ENCODE results near the gene ARHGAP23.

ARHGAP23 gene

DNA sequence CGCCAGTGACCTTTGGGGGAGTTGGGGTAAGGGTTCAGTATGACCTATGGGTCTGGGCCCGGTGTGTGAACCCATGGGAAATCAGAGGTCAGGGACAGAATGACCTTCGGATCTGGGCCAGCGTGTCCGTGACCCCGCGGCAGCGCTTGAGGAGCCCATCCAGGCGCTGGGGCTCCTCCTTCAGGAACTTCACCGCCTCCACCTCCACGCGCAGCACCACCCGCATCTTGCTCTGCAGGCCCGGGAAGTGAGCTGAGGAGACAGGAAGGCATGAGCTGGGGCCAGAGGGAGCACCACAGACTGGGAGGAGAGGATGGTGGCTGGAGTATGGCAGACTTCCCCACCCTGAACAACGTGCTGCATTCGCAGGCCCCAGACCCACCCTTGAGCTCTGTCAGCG, 124.1 kb downstream of the ARHGAP23 start:
- ChIA-PET CTCF (interaction anchor here (0.5 to 0.6 kb wide), 3 partner anchors 18 to 895 kb away, joined by 3 to 5 read pairs (median 4); no protein-coding TSS in a partner anchor), POLR2A (ENCODE audit: low non-redundant PET) (no interaction called here)
- no peak for DNase-seq (ENCODE audit: low spot score)
- H3K27ac ChIP-seq, result no peak overlapping the region
- TF ChIP-seq CTCF (conservative IDR thresholded peaks at IDR 0.05; ENCODE audit: low read depth), result no peak

GRCh38 chr17:38554430-38555350, 126.4 kb downstream of the ARHGAP23 start:
- ChIA-PET CTCF (interaction anchor here (0.5 to 0.8 kb wide), 3 partner anchors 113 to 284 kb away, joined by 3 read pairs; no protein-coding TSS in a partner anchor), POLR2A (ENCODE audit: low non-redundant PET) (no interaction called here)
- DNase-seq (ENCODE audit: low spot score), result no peak
- no peak for TF ChIP-seq CTCF (conservative IDR thresholded peaks at IDR 0.05; ENCODE audit: low read depth)
- peak overlapping the region; percentile 68 for H3K27ac ChIP-seq

- CTCF ChIA-PET, result interaction anchor here (1.0 to 1.1 kb wide), 2 partner anchors 65 to 208 kb away, joined by 3 read pairs; no protein-coding TSS in a partner anchor
Measured at GRCh38 chr17:38556239-38556638, 128.0 kb downstream of the ARHGAP23 start.

DNA sequence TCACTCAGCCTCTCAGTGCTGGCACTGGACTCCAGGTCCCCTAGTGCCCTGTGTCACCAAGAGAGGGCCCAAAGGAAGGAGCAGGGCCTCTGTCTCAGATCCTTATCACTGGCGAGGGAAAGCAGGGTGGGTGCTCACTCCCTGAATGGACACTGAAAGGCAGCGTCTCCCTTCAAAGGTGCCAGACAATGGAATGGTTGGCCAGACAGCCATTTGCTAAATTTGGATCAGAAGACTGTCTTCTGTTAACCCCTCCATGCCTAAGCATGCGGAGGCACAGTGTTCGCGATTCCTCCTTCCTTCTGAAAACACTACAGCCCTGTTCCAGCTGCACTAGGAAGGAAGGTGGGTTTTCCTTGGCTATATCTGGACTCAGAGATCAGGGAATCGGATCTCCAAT, 129.1 kb downstream of the ARHGAP23 start:
- H3K27ac ChIP-seq, result peak overlapping the region; percentile 90
- ChIA-PET CTCF (interaction anchor here (0.6 to 2.5 kb wide), 12 partner anchors 8 to 113 kb away, joined by 3 to 18 read pairs (median 8); partner anchors contain the start of gene SRCIN1), POLR2A (ENCODE audit: low non-redundant PET) (interaction anchor here (1.4 kb wide), 1 partner anchor 42 kb away, joined by 4 read pairs; no protein-coding TSS in a partner anchor)
- no peak for DNase-seq (ENCODE audit: low spot score)
- no peak for TF ChIP-seq CTCF (conservative IDR thresholded peaks at IDR 0.05; ENCODE audit: low read depth)

More at GRCh38 chr17:38556239-38556638, 128.0 kb downstream of the ARHGAP23 start:
- no peak overlapping the region for H3K27ac ChIP-seq
- no peak for TF ChIP-seq CTCF (conservative IDR thresholded peaks at IDR 0.05; ENCODE audit: low read depth)
- DNase-seq (ENCODE audit: low spot score), result no peak
- POLR2A ChIA-PET (ENCODE audit: low non-redundant PET), result no interaction called here

DNA sequence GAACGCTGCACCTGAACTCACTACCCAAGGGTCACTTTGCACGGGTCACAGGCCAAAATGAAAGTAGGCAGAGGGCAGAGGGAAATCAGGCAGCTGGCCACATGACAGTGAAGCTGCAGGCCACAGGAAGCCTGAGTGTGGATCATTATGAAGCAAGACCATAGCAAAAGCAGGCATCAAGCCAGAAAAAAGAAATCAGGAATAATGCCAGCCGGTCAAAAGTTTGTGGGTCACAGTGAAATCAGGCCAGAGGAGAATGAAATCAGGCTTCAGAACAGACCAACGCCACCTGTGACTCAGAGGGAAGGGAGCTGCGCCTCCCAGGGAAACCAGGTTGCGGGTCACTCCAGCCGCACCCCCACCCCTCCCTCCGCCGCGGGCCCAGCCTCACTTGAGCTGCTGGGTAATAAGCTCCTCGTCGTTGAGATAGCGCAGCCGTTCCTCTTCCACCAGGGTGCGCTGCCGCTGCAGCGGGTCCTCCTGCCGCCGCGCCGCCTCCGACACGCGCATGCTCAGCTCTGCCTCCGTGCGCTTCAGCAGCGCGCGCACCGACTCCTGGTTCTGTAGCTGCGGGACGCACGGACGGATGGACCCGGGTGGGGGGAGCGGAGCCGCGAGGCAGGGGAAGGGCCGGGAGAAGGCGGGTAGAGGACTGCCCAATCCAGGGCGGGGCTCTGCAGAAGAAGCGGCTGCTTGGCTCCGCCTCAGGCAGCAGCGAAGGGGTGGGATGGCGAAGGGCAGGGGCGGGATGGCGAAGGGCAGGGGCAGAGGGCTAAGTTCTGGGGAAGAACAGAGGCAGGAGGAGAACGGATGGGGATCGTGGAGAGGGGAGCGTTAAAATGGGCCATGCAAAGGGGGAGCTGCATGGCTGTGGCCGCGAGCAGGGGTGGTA, 129.8 kb downstream of the ARHGAP23 start:
- ChIA-PET CTCF (interaction anchor here (0.6 to 2.5 kb wide), 17 partner anchors 8 to 886 kb away, joined by 3 to 18 read pairs (median 6); partner anchors contain the start of gene SRCIN1), POLR2A (ENCODE audit: low non-redundant PET) (interaction anchor here (1.4 kb wide), 1 partner anchor 41 kb away, joined by 4 read pairs; no protein-coding TSS in a partner anchor)
- peak; percentile 97 for TF ChIP-seq CTCF (conservative IDR thresholded peaks at IDR 0.05; ENCODE audit: low read depth)
- DNase-seq (ENCODE audit: low spot score), result peak; percentile 95
- H3K27ac ChIP-seq, result peak overlapping the region; percentile 90

- H3K27ac ChIP-seq, result peak overlapping the region; percentile 90
- CTCF ChIA-PET, result interaction anchor here (0.6 to 2.5 kb wide), 17 partner anchors 9 to 886 kb away, joined by 3 to 18 read pairs (median 6); partner anchors contain the start of gene SRCIN1
- TF ChIP-seq CTCF (conservative IDR thresholded peaks at IDR 0.05; ENCODE audit: low read depth), result no peak
- DNase-seq (ENCODE audit: low spot score), result no peak
- POLR2A ChIA-PET (ENCODE audit: low non-redundant PET), result interaction anchor here (1.4 kb wide), 1 partner anchor 41 kb away, joined by 4 read pairs; no protein-coding TSS in a partner anchor
Measured at GRCh38 chr17:38558728-38559050, 130.4 kb downstream of the ARHGAP23 start.

Measured in RWPE1 (cell line).